Loucy (cell line): ENCODE data around the gene C1orf105.

ENCODE experiments used
- CTCF ChIP-seq: fragments of 200-600 bp; sonication (generic); conservative IDR thresholded peaks from 2 replicates; pipeline ENCODE4 v1.5.1; 2014; ENCODE audit warnings: mild to moderate bottlenecking, antibody characterized with exemption, low read length
- EZH2phosphoT487 ChIP-seq: fragments of 200-600 bp; IDR thresholded peaks from 2 replicates; pipeline ENCODE4 v1.6.1; 2018; ENCODE audit warnings: antibody characterized with exemption, mild to moderate bottlenecking, moderate library complexity, borderline replicate concordance

- no peak for TF ChIP-seq CTCF
- TF ChIP-seq EZH2phosphoT487: no peak
These were observed 67.9 kb downstream of the C1orf105 start for GRCh38 chr1:172488393-172488792.
